ACC112 (cell line): ENCODE results near the gene PRICKLE2.

Experiments used
- H2AFZ ChIP-seq: fragments of 200-600 bp; sonication (generic); one replicate; pipeline ENCODE4 v1.6.0; 2017; ENCODE audit warnings: antibody characterized with exemption, low read length; ENCODE audit not compliant: unreplicated experiment
- H3K27ac ChIP-seq: fragments of 200-600 bp; sonication (generic); 2 replicates; pipeline ENCODE4 v1.5.1; 2014; ENCODE audit warnings: low read depth, mild to moderate bottlenecking, antibody characterized with exemption, low read length, moderate library complexity
- H3K27me3 ChIP-seq: fragments of 200-600 bp; sonication (generic); 2 replicates; pipeline ENCODE4 v1.6.1; 2014; ENCODE audit warnings: mild to moderate bottlenecking, antibody characterized with exemption, low read length, moderate library complexity, mixed read lengths; ENCODE audit not compliant: insufficient read depth
- H3K36me3 ChIP-seq: fragments of 200-600 bp; sonication (generic); 2 replicates; pipeline ENCODE4 v1.6.1; 2016; ENCODE audit warnings: mild to moderate bottlenecking, antibody characterized with exemption, low read length, moderate library complexity, mixed read lengths; ENCODE audit not compliant: insufficient read depth
- H3K4me1 ChIP-seq: fragments of 200-600 bp; sonication (generic); one replicate; pipeline ENCODE4 v1.6.1; 2016; ENCODE audit warnings: low read length, mixed read lengths; ENCODE audit not compliant: insufficient read depth, unreplicated experiment, control insufficient read depth
- H3K4me3 ChIP-seq: fragments of 200-600 bp; sonication (generic); 2 replicates; pipeline ENCODE4 v1.5.1; 2014; ENCODE audit warnings: mild to moderate bottlenecking, low read depth, low read length
- H3K79me2 ChIP-seq: fragments of 200-600 bp; sonication (generic); one replicate; pipeline ENCODE4 v1.6.0; 2016; ENCODE audit warnings: low read length; ENCODE audit not compliant: control insufficient read depth, unreplicated experiment, insufficient read depth

PRICKLE2 gene

GRCh38 chr3:64251019-64251418, 25.8 kb upstream of the PRICKLE2 start:
- no peaks in the 10 kb centered on the region for H3K27me3 ChIP-seq
- H3K4me3 ChIP-seq, result no peak overlapping the region
- peaks cover 75% of the 10 kb centered on the region for H3K79me2 ChIP-seq
- H2AFZ ChIP-seq, result no peak overlapping the region
- H3K36me3 ChIP-seq, result peaks cover 22% of the 10 kb centered on the region; the same call in 1 of the 2 replicates
- peaks cover 19% of the 10 kb centered on the region for H3K4me1 ChIP-seq
- H3K27ac ChIP-seq, result no peak overlapping the region

GRCh38 chr3:64247991-64248646, 22.9 kb upstream of the PRICKLE2 start:
- Histone ChIP-seq H3K27me3 (no peaks in the 10 kb centered on the region), H3K79me2 (peaks cover 81% of the 10 kb centered on the region), H2AFZ (no peak overlapping the region), H3K36me3 (peaks cover 5% of the 10 kb centered on the region; the same call in 1 of the 2 replicates), H3K4me1 (peaks cover 6% of the 10 kb centered on the region), H3K4me3 (no peak overlapping the region), H3K27ac (no peak overlapping the region)

GRCh38 chr3:64244011-64244942, 19.0 kb upstream of the PRICKLE2 start:
- peaks cover 62% of the 10 kb centered on the region for H3K79me2 ChIP-seq
- H3K36me3 ChIP-seq, result no peaks in the 10 kb centered on the region
- H3K27me3 ChIP-seq, result no peaks in the 10 kb centered on the region
- H3K4me3 ChIP-seq, result no peak overlapping the region
- no peak overlapping the region for H3K27ac ChIP-seq
- H3K4me1 ChIP-seq, result peaks cover 18% of the 10 kb centered on the region
- no peak overlapping the region for H2AFZ ChIP-seq

- peaks cover 20% of the 10 kb centered on the region for H3K4me1 ChIP-seq
- peaks cover 7% of the 10 kb centered on the region for H3K36me3 ChIP-seq
- H3K27me3 ChIP-seq, result no peaks in the 10 kb centered on the region
- no peak overlapping the region for H3K4me3 ChIP-seq
- H3K27ac ChIP-seq, result no peak overlapping the region
- peaks cover 62% of the 10 kb centered on the region for H3K79me2 ChIP-seq
- no peak overlapping the region for H2AFZ ChIP-seq
Measured at GRCh38 chr3:64242435-64242834, 17.2 kb upstream of the PRICKLE2 start.

- Histone ChIP-seq H3K27me3 (no peaks in the 10 kb centered on the region), H3K27ac (no peak overlapping the region), H3K4me1 (peaks cover 20% of the 10 kb centered on the region), H3K79me2 (peaks cover 60% of the 10 kb centered on the region), H3K4me3 (no peak overlapping the region), H3K36me3 (peaks cover 21% of the 10 kb centered on the region), H2AFZ (no peak overlapping the region)
Measured at GRCh38 chr3:64240959-64241358, 15.7 kb upstream of the PRICKLE2 start.

GRCh38 chr3:64240396-64240795, 15.1 kb upstream of the PRICKLE2 start:
- H3K4me1 ChIP-seq, result peaks cover 20% of the 10 kb centered on the region
- H3K27ac ChIP-seq, result no peak overlapping the region
- peaks cover 26% of the 10 kb centered on the region for H3K36me3 ChIP-seq
- no peak overlapping the region for H3K4me3 ChIP-seq
- no peak overlapping the region for H2AFZ ChIP-seq
- no peaks in the 10 kb centered on the region for H3K27me3 ChIP-seq
- H3K79me2 ChIP-seq, result peaks cover 56% of the 10 kb centered on the region

- H3K36me3 ChIP-seq, result peaks cover 32% of the 10 kb centered on the region
- H3K27me3 ChIP-seq, result no peaks in the 10 kb centered on the region
- H2AFZ ChIP-seq, result no peak overlapping the region
- H3K79me2 ChIP-seq, result peaks cover 50% of the 10 kb centered on the region
- H3K4me1 ChIP-seq, result peaks cover 20% of the 10 kb centered on the region
- H3K4me3 ChIP-seq, result no peak overlapping the region
- peak overlapping the region; percentile 73 for H3K27ac ChIP-seq
Measured at GRCh38 chr3:64239841-64240240, 14.6 kb upstream of the PRICKLE2 start.

GRCh38 chr3:64238971-64239667, 13.9 kb upstream of the PRICKLE2 start:
- Histone ChIP-seq H3K79me2 (peaks cover 45% of the 10 kb centered on the region), H3K27ac (peak overlapping the region; percentile 73), H3K36me3 (peaks cover 35% of the 10 kb centered on the region), H2AFZ (no peak overlapping the region), H3K27me3 (no peaks in the 10 kb centered on the region), H3K4me1 (peaks cover 20% of the 10 kb centered on the region), H3K4me3 (peak overlapping the region; percentile 44)

- peaks cover 17% of the 10 kb centered on the region for H3K4me1 ChIP-seq
- peaks cover 35% of the 10 kb centered on the region for H3K36me3 ChIP-seq
- H3K4me3 ChIP-seq, result no peak overlapping the region
- H3K27ac ChIP-seq, result no peak overlapping the region
- no peaks in the 10 kb centered on the region for H3K27me3 ChIP-seq
- no peak overlapping the region for H2AFZ ChIP-seq
- peaks cover 40% of the 10 kb centered on the region for H3K79me2 ChIP-seq
Measured at GRCh38 chr3:64237083-64237482, 11.8 kb upstream of the PRICKLE2 start.

- Histone ChIP-seq H3K4me1 (peaks cover 15% of the 10 kb centered on the region), H2AFZ (no peak overlapping the region), H3K27ac (no peak overlapping the region), H3K36me3 (peaks cover 35% of the 10 kb centered on the region), H3K4me3 (no peak overlapping the region), H3K27me3 (no peaks in the 10 kb centered on the region), H3K79me2 (peaks cover 42% of the 10 kb centered on the region)
Measured at GRCh38 chr3:64235605-64236004, 10.3 kb upstream of the PRICKLE2 start.
